Measurements from ENCODE around the gene FGR.

DNA sequence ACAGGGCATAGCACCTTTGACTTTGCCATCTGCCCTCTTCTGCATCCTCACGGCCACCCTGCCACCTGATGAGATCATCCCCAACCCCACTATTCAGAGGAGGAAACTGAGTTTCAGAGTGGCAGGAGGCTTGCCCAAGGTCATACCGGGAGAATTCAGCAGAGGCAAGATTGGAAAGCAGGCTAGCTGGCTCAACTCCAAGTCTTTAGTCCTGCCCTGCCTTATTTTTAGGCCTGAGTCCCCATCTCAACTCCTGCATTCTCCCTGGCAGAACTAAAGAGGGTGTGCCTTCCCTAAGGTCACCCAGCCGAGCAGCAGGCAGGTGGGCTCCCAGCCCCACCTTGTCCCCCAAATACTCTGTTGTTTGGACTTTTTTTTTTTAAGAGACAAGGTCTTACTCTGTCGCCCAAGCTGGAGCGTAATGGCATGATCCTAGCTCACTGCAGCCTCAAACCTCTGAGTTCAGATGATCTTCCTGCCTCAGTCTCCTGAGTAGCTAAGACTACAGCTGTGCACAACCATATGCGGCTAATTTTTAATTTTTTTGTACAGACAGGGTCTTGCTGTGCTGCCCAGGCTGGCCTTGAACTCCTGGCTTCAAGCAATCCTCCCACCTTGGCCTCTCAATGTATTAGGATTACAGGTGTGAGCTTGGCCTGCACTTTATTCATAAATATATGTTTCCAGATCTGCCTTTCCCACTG, 13.8 kb upstream of the FGR start:
- TF ChIP-seq, protein P1, sequence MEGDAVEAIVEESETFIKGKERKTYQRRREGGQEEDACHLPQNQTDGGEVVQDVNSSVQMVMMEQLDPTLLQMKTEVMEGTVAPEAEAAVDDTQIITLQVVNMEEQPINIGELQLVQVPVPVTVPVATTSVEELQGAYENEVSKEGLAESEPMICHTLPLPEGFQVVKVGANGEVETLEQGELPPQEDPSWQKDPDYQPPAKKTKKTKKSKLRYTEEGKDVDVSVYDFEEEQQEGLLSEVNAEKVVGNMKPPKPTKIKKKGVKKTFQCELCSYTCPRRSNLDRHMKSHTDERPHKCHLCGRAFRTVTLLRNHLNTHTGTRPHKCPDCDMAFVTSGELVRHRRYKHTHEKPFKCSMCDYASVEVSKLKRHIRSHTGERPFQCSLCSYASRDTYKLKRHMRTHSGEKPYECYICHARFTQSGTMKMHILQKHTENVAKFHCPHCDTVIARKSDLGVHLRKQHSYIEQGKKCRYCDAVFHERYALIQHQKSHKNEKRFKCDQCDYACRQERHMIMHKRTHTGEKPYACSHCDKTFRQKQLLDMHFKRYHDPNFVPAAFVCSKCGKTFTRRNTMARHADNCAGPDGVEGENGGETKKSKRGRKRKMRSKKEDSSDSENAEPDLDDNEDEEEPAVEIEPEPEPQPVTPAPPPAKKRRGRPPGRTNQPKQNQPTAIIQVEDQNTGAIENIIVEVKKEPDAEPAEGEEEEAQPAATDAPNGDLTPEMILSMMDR (optimal IDR thresholded peaks at IDR 0.05 in 1 of 3, IDR thresholded peaks at IDR 0.05 in 1 of 3, conservative IDR thresholded peaks at IDR 0.05 in 1 of 3; ENCODE audit: extremely low read depth in 1 of 3, insufficient read depth in 2 of 3, low read length in 3 of 3), result no peak
- no peak for TF ChIP-seq EZH2 (IDR thresholded peaks at IDR 0.05; ENCODE audit: low read length)

Measured in keratinocyte (primary cell).